Mammary epithelial cell (primary cell): Measurements from ENCODE around the gene NPPA.

Source experiments
- EZH2 ChIP-seq: IDR thresholded peaks from 2 replicates; pipeline ENCODE4 v1.6.1; 2012; ENCODE audit warnings: low read length, inconsistent platforms, borderline replicate concordance
- TF ChIP-seq, protein P1 (sequence below), 2 donors: IDR thresholded peaks in 1 of 2; conservative IDR thresholded peaks in 1 of 2; 2 replicates each; pipeline ENCODE4 v1.5.1; 2011 to 2012; ENCODE audit warnings: inconsistent platforms in 2 of 2, low read length in 2 of 2, mild to moderate bottlenecking in 2 of 2, control low read depth in 1 of 2, low read depth in 1 of 2; ENCODE audit not compliant: insufficient read depth in 1 of 2; ENCODE audit errors: extremely low read depth in 1 of 2

GRCh38 chr1:11886986-11887665 lies 39.5 kb upstream of the NPPA start:
- TF ChIP-seq, protein P1, sequence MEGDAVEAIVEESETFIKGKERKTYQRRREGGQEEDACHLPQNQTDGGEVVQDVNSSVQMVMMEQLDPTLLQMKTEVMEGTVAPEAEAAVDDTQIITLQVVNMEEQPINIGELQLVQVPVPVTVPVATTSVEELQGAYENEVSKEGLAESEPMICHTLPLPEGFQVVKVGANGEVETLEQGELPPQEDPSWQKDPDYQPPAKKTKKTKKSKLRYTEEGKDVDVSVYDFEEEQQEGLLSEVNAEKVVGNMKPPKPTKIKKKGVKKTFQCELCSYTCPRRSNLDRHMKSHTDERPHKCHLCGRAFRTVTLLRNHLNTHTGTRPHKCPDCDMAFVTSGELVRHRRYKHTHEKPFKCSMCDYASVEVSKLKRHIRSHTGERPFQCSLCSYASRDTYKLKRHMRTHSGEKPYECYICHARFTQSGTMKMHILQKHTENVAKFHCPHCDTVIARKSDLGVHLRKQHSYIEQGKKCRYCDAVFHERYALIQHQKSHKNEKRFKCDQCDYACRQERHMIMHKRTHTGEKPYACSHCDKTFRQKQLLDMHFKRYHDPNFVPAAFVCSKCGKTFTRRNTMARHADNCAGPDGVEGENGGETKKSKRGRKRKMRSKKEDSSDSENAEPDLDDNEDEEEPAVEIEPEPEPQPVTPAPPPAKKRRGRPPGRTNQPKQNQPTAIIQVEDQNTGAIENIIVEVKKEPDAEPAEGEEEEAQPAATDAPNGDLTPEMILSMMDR (conservative IDR thresholded peaks at IDR 0.05 in 1 of 2, IDR thresholded peaks at IDR 0.05 in 1 of 2; ENCODE audit: extremely low read depth in 1 of 2, insufficient read depth in 1 of 2, low read depth in 1 of 2, low read length in 2 of 2), result no peak
- no peak for TF ChIP-seq EZH2
